HCT116 (cell line): ENCODE measurements around the gene ADAM19. TPM values are rescaled to one million over a fixed set of nuclear protein-coding genes. Genes with fewer than 3 reads are reported as not detected.

Source experiments
- ATAC-seq: fragments of 200-7000 bp; cut with Tn5 transposase; 2 replicates; pipeline ENCODE4 v1.9.1; 2020; ENCODE audit warnings: mild to moderate bottlenecking, moderate library complexity
- BruUV-seq: library from RNA; stranded (reverse); fragments of 400-500 nt; replicated peaks from 2 replicates; lab custom pipeline; 2021; lab: Mats Ljungman, UMichigan
- CTCF ChIA-PET: fragments of 300-600 bp; sonication (Branson Sonifier 250); formaldehyde crosslinking; loops from one replicate; lab custom pipeline; 2021; ENCODE audit warnings: antibody characterized with exemption; lab: Charles Lee
- POLR2A ChIA-PET: fragments of 300-600, 350-600 bp; sonication (Branson Sonifier 250); formaldehyde crosslinking; loops from one replicate; lab custom pipeline; 2021; ENCODE audit warnings: antibody characterized with exemption; lab: Charles Lee
- RAD21 ChIA-PET, 2 experiments: fragments of 300-600 bp; sonication (Branson Sonifier 250); formaldehyde crosslinking; loops; one replicate each; lab custom pipeline; 2023; ENCODE audit warnings: low total read pairs in 2 of 2; ENCODE audit not compliant: uncharacterized antibody in 2 of 2, unreplicated experiment in 2 of 2, low non-redundant PET in 1 of 2; lab: Charles Lee
- DNase-seq: peaks from one replicate; pipeline ENCODE4 v3.0.0-alpha.2; 2010; ENCODE audit warnings: low read depth, low spot score
- H2AFZ ChIP-seq: fragments of 200-600 bp; shearing (Covaris generic), sonication (generic); 2 replicates; pipeline ENCODE4 v1.6.1; 2017; ENCODE audit warnings: low read depth, mixed run types, mixed read lengths, antibody characterized with exemption, low read length; ENCODE audit not compliant: poor library complexity, severe bottlenecking
- H3K27ac ChIP-seq: 2 replicates; pipeline ENCODE4 v1.5.1; 2012; ENCODE audit warnings: low read depth, low read length
- H3K27me3 ChIP-seq: fragments of 200-600 bp; sonication (generic); 2 replicates; pipeline ENCODE4 v1.6.1; 2016; ENCODE audit warnings: mixed run types, low read length, mixed read lengths; ENCODE audit not compliant: insufficient read depth
- H3K36me3 ChIP-seq, 2 experiments: fragments of 200-500 bp in 1 of 2; fragments of 200-600 bp in 1 of 2; sonication (Bioruptor generic) in 1 of 2; sonication (generic) in 1 of 2; 2 replicates each; pipeline versions ENCODE4 v1.5.1 to v1.6.1; 2014 to 2016; ENCODE audit warnings: low read length in 2 of 2, inconsistent platforms in 1 of 2, mixed read lengths in 1 of 2, mixed run types in 1 of 2; ENCODE audit not compliant: insufficient read depth in 2 of 2, control insufficient read depth in 1 of 2
- H3K4me1 ChIP-seq, 2 experiments: fragments of 200-600 bp in 1 of 2; sonication (generic) in 1 of 2; 2 replicates each; pipeline versions ENCODE4 v1.5.1 to v1.6.1; 2012 to 2017; ENCODE audit warnings: low read length in 2 of 2, inconsistent platforms in 1 of 2, mild to moderate bottlenecking in 1 of 2, mixed read lengths in 1 of 2, mixed run types in 1 of 2, moderate library complexity in 1 of 2; ENCODE audit not compliant: insufficient read depth in 2 of 2, control insufficient read depth in 1 of 2
- H3K4me2 ChIP-seq: fragments of 200-600 bp; sonication (generic); 2 replicates; pipeline ENCODE4 v1.6.1; 2017; ENCODE audit warnings: mixed run types, low read length, mixed read lengths
- H3K4me3 ChIP-seq, 2 experiments: fragments of 200-600 bp in 1 of 2; sonication (generic) in 1 of 2; replicated peaks in 1 of 2; 2 replicates each; pipeline ENCODE4 v1.5.1; 2011 to 2016; ENCODE audit warnings: low read length in 2 of 2, control low read depth in 1 of 2, low read depth in 1 of 2, mild to moderate bottlenecking in 1 of 2, mixed read lengths in 1 of 2, mixed run types in 1 of 2
- H3K79me2 ChIP-seq: fragments of 200-600 bp; sonication (generic); 2 replicates; pipeline ENCODE4 v1.6.1; 2017; ENCODE audit warnings: mild to moderate bottlenecking, mixed run types, low read length, moderate library complexity, mixed read lengths; ENCODE audit not compliant: insufficient read depth
- H3K9ac ChIP-seq: fragments of 200-600 bp; sonication (generic); 2 replicates; pipeline ENCODE4 v1.6.1; 2016; ENCODE audit warnings: low read length, mixed read lengths
- H3K9me2 ChIP-seq: fragments of 200-600 bp; sonication (generic), shearing (Covaris generic); 2 replicates; pipeline ENCODE4 v1.6.1; 2017; ENCODE audit warnings: mixed run types, mild to moderate bottlenecking, moderate library complexity; ENCODE audit not compliant: insufficient read depth
- H3K9me3 ChIP-seq, 2 experiments: fragments of 200-500 bp in 1 of 2; fragments of 200-600 bp in 1 of 2; sonication (Bioruptor generic) in 1 of 2; sonication (generic) in 1 of 2; 2 replicates each; pipeline ENCODE4 v1.6.1; 2014 to 2017; ENCODE audit warnings: low read length in 2 of 2, mixed read lengths in 2 of 2, inconsistent platforms in 1 of 2, low read depth in 1 of 2, mild to moderate bottlenecking in 1 of 2, mixed run types in 1 of 2, moderate library complexity in 1 of 2; ENCODE audit not compliant: control insufficient read depth in 1 of 2, insufficient read depth in 1 of 2
- H4K20me1 ChIP-seq: fragments of 200-600 bp; sonication (generic), shearing (Covaris generic); 2 replicates; pipeline ENCODE4 v1.6.1; 2017; ENCODE audit warnings: mixed run types, mild to moderate bottlenecking, moderate library complexity; ENCODE audit not compliant: insufficient read depth
- CTCF ChIP-seq, 3 experiments: fragments of 200-600 bp in 1 of 3; sonication (generic) in 1 of 3; IDR thresholded peaks in 2 of 3; conservative IDR thresholded peaks in 1 of 3; 2 replicates each; pipeline ENCODE4 v1.5.1; 2012 to 2017; ENCODE audit warnings: low read depth in 2 of 3, low read length in 2 of 3, antibody characterized with exemption in 1 of 3, borderline replicate concordance in 1 of 3, control low read depth in 1 of 3, mild to moderate bottlenecking in 1 of 3, mixed read lengths in 1 of 3, mixed run types in 1 of 3, moderate library complexity in 1 of 3; ENCODE audit not compliant: insufficient read depth in 1 of 3
- ELF1 ChIP-seq: IDR thresholded peaks from 2 replicates; pipeline ENCODE4 v1.6.1; 2012; ENCODE audit warnings: low read depth, borderline replicate concordance
- EZH2 ChIP-seq: fragments of 200-600 bp; sonication (generic); IDR thresholded peaks from 2 replicates; pipeline ENCODE4 v1.6.1; 2017; ENCODE audit warnings: antibody characterized with exemption, mixed run types
- MAX ChIP-seq: IDR thresholded peaks from 2 replicates; pipeline ENCODE4 v1.6.1; 2012
- POLR2A ChIP-seq: IDR thresholded peaks from 2 replicates; pipeline ENCODE4 v1.7.0; 2011; ENCODE audit warnings: borderline replicate concordance; ENCODE audit not compliant: insufficient read depth, insufficient read length; ENCODE audit errors: extremely low read depth
- SP1 ChIP-seq: IDR thresholded peaks from 2 replicates; pipeline ENCODE4 v1.6.1; 2012; ENCODE audit warnings: low read depth
- TCF7L2 ChIP-seq: IDR thresholded peaks from 2 replicates; pipeline ENCODE4 v1.7.0; 2011; ENCODE audit warnings: borderline replicate concordance, inconsistent platforms; ENCODE audit not compliant: insufficient read depth, insufficient read length; ENCODE audit errors: extremely low read depth
- YY1 ChIP-seq: IDR thresholded peaks from 2 replicates; pipeline ENCODE4 v1.6.1; 2011; ENCODE audit warnings: low read length, low read depth, moderate library complexity, mild to moderate bottlenecking; ENCODE audit not compliant: insufficient replicate concordance; ENCODE audit errors: extremely low read depth
- ZBTB33 ChIP-seq: IDR thresholded peaks from 2 replicates; pipeline ENCODE4 v1.6.1; 2011; ENCODE audit warnings: mild to moderate bottlenecking, low read length, moderate library complexity; ENCODE audit not compliant: insufficient replicate concordance; ENCODE audit errors: extremely low read depth
- ZNF274 ChIP-seq: fragments of 200-500 bp; sonication (Bioruptor generic); IDR thresholded peaks from 2 replicates; pipeline ENCODE4 v1.6.1; 2014; ENCODE audit warnings: mild to moderate bottlenecking, low read depth, low read length, inconsistent platforms
- intact Hi-C: fragments of 100-400 bp; cut with micrococcal nuclease; formaldehyde crosslinking; loops from 2 replicates; pipeline ENCODE4 v1.10.0; 2022
- total RNA-seq: library from RNA; stranded (reverse); gene quantifications from one replicate; pipeline ENCODE4 v1.2.1, GENCODE V29; 2021; ENCODE audit not compliant: unreplicated experiment

Gene ADAM19
- total RNA-seq, 1 experiment from 2014 or later: 77.3 TPM

GRCh38 chr5:157543825-157544622, 31.6 kb downstream of the ADAM19 start (continued):
- no peak for TF ChIP-seq CTCF (IDR thresholded peaks at IDR 0.05 in 2 of 3, conservative IDR thresholded peaks at IDR 0.05 in 1 of 3; ENCODE audit: borderline replicate concordance in 1 of 3, insufficient read depth in 1 of 3, low read depth in 2 of 3, low read length in 2 of 3)
- TF ChIP-seq SP1: no peak

- Histone ChIP-seq H3K27me3 (no peaks in the 10 kb centered on the region), H3K4me2 (no peak overlapping the region), H3K36me3 (peaks cover 3% of the 10 kb centered on the region in 2 experiments; a peak in 2 of 4 replicates), H3K27ac (no peak overlapping the region), H3K9me2 (no peaks in the 10 kb centered on the region), H3K4me1 (peaks cover 0 to 11% of the 10 kb centered on the region in 2 experiments; a peak in 1 of 4 replicates), H2AFZ (no peak overlapping the region), H3K4me3 (no peak overlapping the region), H4K20me1 (no peaks in the 10 kb centered on the region), H3K79me2 (peaks cover 91% of the 10 kb centered on the region; the same call in 1 of the 2 replicates), H3K9ac (no peak overlapping the region), H3K9me3 (no peaks in the 10 kb centered on the region)
- ATAC-seq (no peak), DNase-seq (no peak)
- ChIA-PET CTCF (no interaction called here), RAD21 (no interaction called here), POLR2A (no interaction called here)
- no peak for TF ChIP-seq POLR2A
- no peak for TF ChIP-seq SP1
- TF ChIP-seq TCF7L2: no peak
- TF ChIP-seq MAX: no peak
- TF ChIP-seq ZNF274: no peak
- TF ChIP-seq ZBTB33: no peak
- TF ChIP-seq YY1: no peak
- TF ChIP-seq EZH2: no peak
- no peak for TF ChIP-seq ELF1
- BruUV-seq: no TSS peak
- intact Hi-C loops: no loop called here
These were observed 33.1 kb downstream of the ADAM19 start for GRCh38 chr5:157542282-157543000.
